Measurements from ENCODE around the gene ELOVL1.
"Not testable (repeated sequence)": the region's sequence is repeated elsewhere in the genome, so short reads cannot be mapped to it uniquely, and the experiment has no call there.

The ELOVL1 gene

GRCh38 chr1:43367904-43368645 is at the start of gene ELOVL1:
ELOVL1 (minus strand) TSS chr1:43368011; CDS start chr1:43365609, 2,402 bp downstream.
- in situ Hi-C loops (cut with MboI; ENCODE audit: low sequenced_read_pairs), result no loop called here

GRCh38 chr1:43415901-43416300 is 48.1 kb upstream of the ELOVL1 start:
- in situ Hi-C loops (cut with MboI; ENCODE audit: low sequenced_read_pairs), result no loop called here

GRCh38 chr1:43414634-43415223 is 46.9 kb upstream of the ELOVL1 start:
- in situ Hi-C loops (cut with MboI; ENCODE audit: low sequenced_read_pairs), result no loop called here

GRCh38 chr1:43413426-43413825 is 45.6 kb upstream of the ELOVL1 start:
- in situ Hi-C loops (cut with MboI; ENCODE audit: low sequenced_read_pairs), result not testable (repeated sequence)

- in situ Hi-C loops (cut with MboI; ENCODE audit: low sequenced_read_pairs), result no loop called here
These were observed 42.8 kb upstream of the ELOVL1 start for GRCh38 chr1:43410571-43410970.

GRCh38 chr1:43405876-43406234 is 38.0 kb upstream of the ELOVL1 start:
- in situ Hi-C loops (cut with MboI; ENCODE audit: low sequenced_read_pairs), result no loop called here

- in situ Hi-C loops (cut with MboI; ENCODE audit: low sequenced_read_pairs), result no loop called here
These were observed 37.5 kb upstream of the ELOVL1 start for GRCh38 chr1:43405219-43405875.

GRCh38 chr1:43404353-43404752 is 36.5 kb upstream of the ELOVL1 start:
- in situ Hi-C loops (cut with MboI; ENCODE audit: low sequenced_read_pairs), result no loop called here

GRCh38 chr1:43402089-43402865 is 34.5 kb upstream of the ELOVL1 start:
- in situ Hi-C loops (cut with MboI; ENCODE audit: low sequenced_read_pairs), result no loop called here

GRCh38 chr1:43400441-43400840 is 32.6 kb upstream of the ELOVL1 start:
- in situ Hi-C loops (cut with MboI; ENCODE audit: low sequenced_read_pairs), result not testable (repeated sequence)

GRCh38 chr1:43398227-43398626 is 30.4 kb upstream of the ELOVL1 start:
- in situ Hi-C loops (cut with MboI; ENCODE audit: low sequenced_read_pairs), result no loop called here

- in situ Hi-C loops (cut with MboI; ENCODE audit: low sequenced_read_pairs), result no loop called here
These were observed 28.2 kb upstream of the ELOVL1 start for GRCh38 chr1:43396059-43396458.

- in situ Hi-C loops (cut with MboI; ENCODE audit: low sequenced_read_pairs), result no loop called here
These were observed 27.7 kb upstream of the ELOVL1 start for GRCh38 chr1:43395523-43395922.

- in situ Hi-C loops (cut with MboI; ENCODE audit: low sequenced_read_pairs), result no loop called here
These were observed 24.9 kb upstream of the ELOVL1 start for GRCh38 chr1:43392702-43393101.

GRCh38 chr1:43389326-43390313 is 21.8 kb upstream of the ELOVL1 start, which contains the start of the genes MED8 and SZT2:
MED8 (minus strand) TSS chr1:43389800; CDS start chr1:43389764, 36 bp downstream.
SZT2 (plus strand) TSS chr1:43389899; CDS start chr1:43389969, 70 bp downstream.
- in situ Hi-C loops (cut with MboI; ENCODE audit: low sequenced_read_pairs), result no loop called here

GRCh38 chr1:43388613-43389012 is 20.8 kb upstream of the ELOVL1 start:
- in situ Hi-C loops (cut with MboI; ENCODE audit: low sequenced_read_pairs), result no loop called here

- in situ Hi-C loops (cut with MboI; ENCODE audit: low sequenced_read_pairs), result no loop called here
These were observed 20.3 kb upstream of the ELOVL1 start for GRCh38 chr1:43387976-43388599.

GRCh38 chr1:43386676-43387075 is 18.9 kb upstream of the ELOVL1 start:
- in situ Hi-C loops (cut with MboI; ENCODE audit: low sequenced_read_pairs), result no loop called here

- in situ Hi-C loops (cut with MboI; ENCODE audit: low sequenced_read_pairs), result no loop called here
These were observed 15.6 kb upstream of the ELOVL1 start for GRCh38 chr1:43383449-43383848.
